ENCODE results near the gene APOL3.
"Not testable (repeated sequence)": the region's sequence is repeated elsewhere in the genome, so short reads cannot be mapped to it uniquely, and the experiment has no call there.

The APOL3 gene, protein sequence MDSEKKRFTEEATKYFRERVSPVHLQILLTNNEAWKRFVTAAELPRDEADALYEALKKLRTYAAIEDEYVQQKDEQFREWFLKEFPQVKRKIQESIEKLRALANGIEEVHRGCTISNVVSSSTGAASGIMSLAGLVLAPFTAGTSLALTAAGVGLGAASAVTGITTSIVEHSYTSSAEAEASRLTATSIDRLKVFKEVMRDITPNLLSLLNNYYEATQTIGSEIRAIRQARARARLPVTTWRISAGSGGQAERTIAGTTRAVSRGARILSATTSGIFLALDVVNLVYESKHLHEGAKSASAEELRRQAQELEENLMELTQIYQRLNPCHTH

GRCh38 chr22:36160499-36160942, at the start of gene APOL3:
Gene APOL3, minus strand, starts transcription at chr22:36160755. Its CDS starts 11,700 bp downstream, at chr22:36149055.
- no peak for DNase-seq (ENCODE audit: low spot score)

DNA sequence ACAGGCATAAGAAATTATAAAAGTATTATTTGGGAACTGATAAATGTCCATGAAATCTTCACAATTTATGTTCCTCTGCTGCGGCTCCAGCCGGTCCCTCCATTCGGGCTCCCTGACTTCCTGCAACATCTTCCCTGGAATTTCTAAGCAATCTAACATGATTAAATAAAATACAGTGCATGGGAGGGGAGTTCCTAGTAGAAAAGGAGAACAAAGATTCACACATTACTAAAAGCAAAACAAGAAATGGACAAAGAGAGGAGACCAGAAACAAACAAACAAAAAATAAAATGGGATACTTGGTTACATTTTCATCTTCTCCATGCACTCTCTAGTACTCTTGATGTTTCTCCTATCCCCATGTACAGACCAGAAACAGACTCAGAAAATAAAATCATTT, 49.7 kb upstream of the APOL3 start:
- DNase-seq (ENCODE audit: low spot score) = no peak

GRCh38 chr22:36209488-36209908, 48.9 kb upstream of the APOL3 start:
- DNase-seq (ENCODE audit: low spot score) = not testable (repeated sequence)

DNA sequence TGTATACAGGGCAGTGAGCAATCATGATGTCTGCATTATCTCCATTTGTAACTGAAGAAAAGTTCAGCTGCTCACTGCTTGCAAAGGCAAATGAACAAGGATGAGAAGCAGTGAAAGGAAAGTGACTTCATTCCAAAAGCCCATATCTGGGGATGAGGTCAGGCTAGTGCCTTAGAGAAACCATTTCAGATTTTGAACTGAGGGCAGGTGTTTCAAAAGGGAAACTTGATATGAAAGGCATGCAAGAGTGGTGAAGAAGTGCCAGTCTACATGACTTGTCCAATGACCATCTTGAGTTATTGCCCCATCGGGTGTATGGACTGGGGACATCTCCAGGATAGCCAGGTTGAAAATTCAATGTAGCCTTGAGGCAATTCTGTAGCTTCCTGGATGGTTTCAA, 48.4 kb upstream of the APOL3 start:
- no peak for DNase-seq (ENCODE audit: low spot score)

GRCh38 chr22:36208162-36208765, 47.7 kb upstream of the APOL3 start:
- no peak for DNase-seq (ENCODE audit: low spot score)

- DNase-seq (ENCODE audit: low spot score) = no peak
Measured at GRCh38 chr22:36206255-36206654, 45.7 kb upstream of the APOL3 start.

DNA sequence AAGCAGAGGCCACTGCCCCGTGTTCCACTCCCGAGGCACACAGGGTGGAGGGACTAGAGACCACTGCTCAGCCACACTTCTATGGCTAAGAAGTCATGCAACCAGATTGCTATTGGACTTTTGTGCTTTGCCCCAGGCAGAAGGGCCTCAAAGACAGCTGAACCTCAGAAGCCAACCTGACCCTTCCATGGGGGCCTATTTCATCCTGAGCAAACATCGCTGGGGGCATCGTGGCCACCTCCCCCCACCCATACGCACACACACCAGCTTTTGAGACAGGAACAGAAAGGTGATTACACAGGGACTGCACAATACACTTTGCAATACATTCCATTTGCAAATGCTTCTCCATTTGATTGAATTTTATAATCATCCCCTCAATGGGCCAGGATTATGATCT, 45.0 kb upstream of the APOL3 start:
- not testable (repeated sequence) for DNase-seq (ENCODE audit: low spot score)

DNA sequence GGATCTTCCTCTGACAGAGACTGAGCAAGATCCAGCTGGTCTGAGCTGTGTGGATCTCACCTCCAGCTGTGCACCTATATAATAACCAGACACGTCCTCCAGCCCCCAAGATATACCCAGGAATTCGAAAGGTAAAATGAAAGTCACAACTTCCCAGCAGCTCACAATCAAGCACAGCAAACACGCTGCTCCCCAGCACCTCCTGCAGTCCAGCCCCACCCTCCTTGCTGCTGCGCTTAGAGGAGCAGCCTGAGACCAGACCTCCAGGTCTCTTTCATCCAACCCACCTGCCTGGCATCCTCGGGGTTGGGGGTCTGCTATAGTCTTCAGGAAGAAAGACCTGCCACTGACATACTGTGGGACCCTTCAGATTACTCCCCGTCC, 44.1 kb upstream of the APOL3 start:
- DNase-seq (ENCODE audit: low spot score) = no peak

GRCh38 chr22:36204001-36204631, 43.6 kb upstream of the APOL3 start:
- DNase-seq (ENCODE audit: low spot score) = no peak

DNA sequence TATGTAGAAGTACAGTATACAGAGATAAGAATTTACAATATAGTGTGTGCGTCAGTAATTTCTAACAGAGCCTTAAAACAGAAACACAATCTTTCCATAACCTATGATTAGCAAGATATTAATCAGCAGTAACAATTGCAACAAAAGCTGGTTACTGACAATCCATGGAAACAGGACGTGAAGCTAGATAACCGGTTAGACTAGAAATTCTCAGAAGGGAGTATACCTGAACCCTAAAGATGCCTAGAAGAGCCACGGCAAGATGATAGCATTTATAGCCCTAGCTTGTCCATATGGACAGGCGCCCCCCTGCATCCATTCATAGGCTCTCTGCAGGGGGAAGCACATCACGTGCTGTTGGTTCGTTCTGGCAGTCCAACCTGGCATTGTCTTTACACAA, 42.9 kb upstream of the APOL3 start:
- not testable (repeated sequence) for DNase-seq (ENCODE audit: low spot score)

GRCh38 chr22:36202906-36203305, 42.4 kb upstream of the APOL3 start:
- DNase-seq (ENCODE audit: low spot score) = not testable (repeated sequence)

GRCh38 chr22:36201630-36202319, 41.2 kb upstream of the APOL3 start, which contains the start of gene APOL4:
Gene APOL4, minus strand, starts transcription at chr22:36201809. Its CDS starts 75 bp downstream, at chr22:36201734.
- DNase-seq (ENCODE audit: low spot score) = no peak

GRCh38 chr22:36201025-36201424, 40.5 kb upstream of the APOL3 start:
- not testable (repeated sequence) for DNase-seq (ENCODE audit: low spot score)

DNA sequence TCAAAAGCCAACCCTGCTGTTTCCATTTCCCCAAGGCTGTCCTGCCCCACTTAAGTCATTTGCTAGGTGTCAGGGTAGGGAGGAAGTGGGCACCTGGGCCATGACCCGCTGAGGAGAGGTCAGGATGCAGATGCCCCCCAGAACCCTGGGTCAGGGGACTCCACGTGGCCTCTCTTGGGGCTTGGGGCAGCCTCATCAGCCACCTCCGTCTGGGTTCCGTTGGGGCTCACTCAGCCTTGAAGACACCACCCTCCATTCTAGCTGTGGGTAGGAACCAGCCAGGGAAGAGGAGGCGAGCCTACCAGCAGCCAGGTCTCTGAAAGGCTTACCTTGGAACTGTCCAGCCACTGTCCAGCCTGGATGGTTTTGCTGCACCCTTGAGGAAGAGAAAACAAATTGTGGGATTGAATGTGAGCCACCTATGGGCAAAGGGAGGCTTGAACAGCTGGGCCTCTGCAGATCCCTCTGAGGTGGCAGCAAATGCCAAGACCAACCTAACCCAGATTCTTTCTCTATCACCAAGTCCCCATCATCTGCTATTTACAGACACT, 38.5 kb upstream of the APOL3 start:
- DNase-seq (ENCODE audit: low spot score) = no peak

GRCh38 chr22:36198536-36198935, 38.0 kb upstream of the APOL3 start:
- no peak for DNase-seq (ENCODE audit: low spot score)

GRCh38 chr22:36197514-36198146, 37.1 kb upstream of the APOL3 start:
- DNase-seq (ENCODE audit: low spot score) = no peak

DNA sequence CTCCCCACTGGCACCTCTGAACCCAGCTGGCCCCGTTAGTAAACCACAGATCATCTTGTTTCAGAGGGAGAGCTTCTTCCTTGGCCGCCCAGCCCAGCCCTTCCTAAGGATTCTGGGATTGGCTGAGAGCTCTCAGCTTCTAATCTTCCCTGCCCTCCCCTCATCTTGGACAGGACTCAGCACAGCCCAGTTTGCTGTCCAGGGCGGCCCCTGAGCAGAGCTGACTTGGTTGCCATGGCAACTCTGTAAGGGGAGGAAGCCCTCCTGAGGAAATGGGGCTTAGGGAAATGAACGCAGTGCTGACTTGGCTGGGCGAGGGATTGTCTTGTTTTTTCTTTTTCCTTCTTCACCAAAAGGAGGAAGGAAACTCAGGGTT, 36.5 kb upstream of the APOL3 start:
- no peak for DNase-seq (ENCODE audit: low spot score)

DNA sequence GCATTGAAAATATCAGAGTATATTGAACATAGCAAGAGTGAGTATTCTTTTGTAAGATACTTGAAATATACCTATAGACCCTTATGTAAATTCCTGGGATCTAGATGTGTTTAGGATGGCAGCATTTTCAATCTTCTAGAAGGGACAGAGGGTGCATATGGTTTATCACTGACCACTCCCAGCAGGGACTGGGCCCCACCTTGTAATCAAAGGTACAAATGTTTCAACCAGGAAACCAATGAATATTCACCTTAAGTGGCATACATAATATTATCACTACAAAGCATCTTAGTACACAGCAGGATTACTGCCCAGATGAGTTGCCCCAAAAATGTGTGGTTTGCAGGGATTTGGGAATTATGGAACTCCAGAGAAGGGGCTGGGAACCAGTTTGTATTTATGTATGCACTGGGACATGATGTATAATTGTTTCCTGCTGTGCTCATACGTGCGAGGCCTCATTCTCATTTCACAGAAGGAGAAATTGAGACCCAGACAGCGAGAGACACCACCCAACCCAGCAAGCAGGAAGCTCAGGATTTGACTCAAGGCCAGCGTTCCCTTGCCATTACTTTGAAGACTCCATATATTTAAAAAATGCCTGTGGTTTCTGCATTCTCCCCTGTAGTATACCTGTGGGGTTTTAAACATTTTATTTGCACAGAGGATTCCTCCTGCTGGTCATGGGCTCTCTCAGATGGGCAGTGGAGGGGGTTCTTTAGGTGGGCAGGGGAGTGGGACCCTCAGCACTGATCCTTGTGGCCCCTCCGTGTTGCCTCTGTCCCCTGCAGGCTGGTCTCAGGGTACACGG, 35.9 kb upstream of the APOL3 start:
- no peak for DNase-seq (ENCODE audit: low spot score)

DNA sequence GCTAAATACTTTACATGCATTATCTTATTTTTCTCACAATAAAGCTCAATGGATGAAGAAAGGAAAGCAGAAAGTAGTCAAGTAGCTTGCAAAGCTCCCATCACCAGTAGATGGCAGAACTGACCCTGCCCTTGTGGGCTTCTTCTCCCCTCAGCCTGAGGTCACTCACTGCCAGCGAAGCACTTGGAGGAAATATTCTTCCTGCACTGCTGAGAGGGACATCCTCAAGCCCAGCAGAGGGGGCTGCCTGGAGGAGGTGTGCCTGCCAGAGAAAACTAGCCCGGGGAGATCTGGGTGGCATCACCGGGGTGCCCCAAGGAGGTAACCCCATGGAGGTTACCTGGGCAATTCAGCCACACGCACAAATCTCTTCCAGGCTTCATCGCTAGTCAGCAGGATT, 34.4 kb upstream of the APOL3 start:
- peak; percentile 81 for DNase-seq (ENCODE audit: low spot score)

DNA sequence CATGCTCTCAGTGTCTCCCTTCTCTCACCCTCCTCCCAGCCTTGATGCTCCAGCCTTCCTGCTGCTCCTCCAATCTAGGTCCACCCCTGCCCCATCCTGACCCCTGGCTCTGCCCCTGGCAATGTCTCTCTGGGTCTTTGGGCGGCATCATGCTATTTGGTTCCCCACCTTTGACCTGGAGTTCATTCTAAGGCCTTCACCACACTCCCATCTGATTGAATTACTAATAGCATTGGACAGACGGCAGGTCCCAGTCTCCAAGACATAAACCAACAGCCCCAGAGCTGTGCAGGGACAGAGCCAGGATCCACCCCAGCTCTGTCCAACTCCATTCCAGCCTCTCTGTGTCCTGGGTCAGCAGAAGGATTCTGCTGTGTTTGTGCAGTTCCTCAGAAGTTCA, 33.8 kb upstream of the APOL3 start:
- no peak for DNase-seq (ENCODE audit: low spot score)

DNA sequence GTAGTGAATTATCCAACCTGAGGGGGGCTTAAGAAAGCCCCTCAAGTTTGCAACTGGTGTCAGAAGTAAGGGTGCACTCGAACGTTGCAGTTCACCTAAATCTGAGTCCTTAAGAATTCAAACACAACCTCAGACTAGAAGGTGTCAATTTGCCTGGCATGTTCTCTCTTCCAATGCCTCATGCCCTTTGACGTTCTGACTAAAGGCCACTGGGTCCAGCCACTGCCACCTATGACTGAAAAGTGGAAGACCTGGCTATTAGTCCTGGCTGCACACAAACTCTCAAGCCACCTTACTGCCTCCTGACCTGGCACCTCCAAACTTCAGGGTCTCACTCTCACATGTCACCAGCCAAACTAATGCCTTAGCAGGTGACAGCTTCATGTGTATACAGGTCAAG, 33.0 kb upstream of the APOL3 start:
- no peak for DNase-seq (ENCODE audit: low spot score)
